Placental epithelial cell (primary cell): Measurements from ENCODE around the gene NCKAP5. TPM values are rescaled to one million over a fixed set of nuclear protein-coding genes. Genes with fewer than 3 reads are reported as not detected.

Experiments used
- small RNA-seq: library from RNA; depleted of rRNA; stranded (forward); fragments of <200 nt; gene quantifications from one replicate; pipeline ENCODE3, GENCODE V24; 2012
- total RNA-seq: library from RNA; depleted of rRNA; stranded (reverse); fragments of >200 nt; gene quantifications from 2 replicates; pipeline ENCODE4 v1.2.3, GENCODE V29; 2012

NCKAP5 gene
- under 0.01 and 0.79 TPM in 2 replicates for total RNA-seq

DNA sequence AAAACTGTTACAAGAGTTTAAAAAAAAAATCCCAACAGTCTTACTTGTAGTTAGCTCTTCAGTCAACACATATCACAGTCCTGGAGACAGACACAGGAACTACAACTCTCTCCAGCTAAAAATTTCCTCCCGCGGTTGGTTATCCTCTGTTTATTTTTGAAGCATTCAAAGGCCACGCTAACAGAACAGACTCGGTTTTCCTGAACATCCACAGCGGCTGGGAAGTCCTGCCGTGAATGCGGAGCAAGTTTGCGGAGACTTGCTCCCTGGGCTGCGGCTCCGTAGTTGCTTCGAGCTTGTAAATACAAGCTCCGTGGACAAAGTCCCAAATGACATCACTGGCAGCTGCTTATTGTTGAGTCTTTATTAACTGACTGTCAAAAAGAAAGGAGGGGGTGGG is at the start of gene NCKAP5:
NCKAP5 (minus strand) TSS at position 292 of the 400 bp plus-strand sequence. CDS start 50,937 bp downstream, outside the sequence.

DNA sequence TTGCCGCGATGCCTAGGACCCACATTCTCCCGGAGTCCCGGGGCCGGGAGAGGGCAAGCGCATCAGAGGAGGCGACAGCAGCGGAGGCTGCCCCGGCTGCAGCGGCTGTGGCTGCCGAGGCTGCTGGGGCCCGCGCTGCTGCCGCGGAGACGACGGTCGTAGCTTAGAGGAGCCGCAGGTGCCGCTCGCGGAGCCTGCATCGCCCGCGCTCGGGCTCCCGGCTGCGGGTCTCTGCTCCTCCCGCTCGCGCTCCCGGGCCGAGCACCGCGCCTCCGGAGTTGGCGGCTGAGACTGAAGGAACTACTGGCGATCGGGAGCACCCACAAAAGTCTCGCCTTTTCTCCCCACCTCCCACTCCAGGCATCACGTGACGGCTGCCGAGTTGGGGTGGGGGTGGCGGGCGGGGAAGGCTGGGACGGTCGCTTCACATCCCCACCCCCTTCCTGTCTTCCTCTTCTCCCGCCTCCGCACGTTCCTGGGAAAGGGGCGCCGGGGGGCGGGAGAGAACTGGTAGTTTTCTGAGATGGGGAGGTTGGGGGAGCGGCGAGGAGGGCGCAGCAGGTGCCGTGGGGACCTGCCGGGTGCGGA is 898.3 kb downstream of the NCKAP5 start, which contains the start of gene LYPD1:
LYPD1 (minus strand) TSS at position 298 of the 588 bp plus-strand sequence; CDS start at position 25, 273 bp downstream.

Small RNAs within 50 kb of the gene (small RNA-seq; reads per million reads assigned to genes)
- gene AC016909.1 (not detected), gene RN7SKP154 (not detected), gene RNU6-579P (not detected)
